Endothelial cell of umbilical vein (primary cell): ENCODE results near the gene SV2A. TPM values are rescaled to one million over a fixed set of nuclear protein-coding genes. Genes with fewer than 3 reads are reported as not detected.
"Not testable (repeated sequence)": the region's sequence is repeated elsewhere in the genome, so short reads cannot be mapped to it uniquely, and the experiment has no call there.

Source experiments
- BruUV-seq: library from RNA; stranded (reverse); fragments of 400-500 nt; replicated peaks from 2 replicates; lab custom pipeline; 2021; lab: Mats Ljungman, UMichigan
- CTCF ChIA-PET: fragments of 300-600, 350-600 bp; sonication (Branson Sonifier 250); formaldehyde crosslinking; loops from one replicate; lab custom pipeline; 2021; ENCODE audit warnings: antibody characterized with exemption, inconsistent platforms; lab: Charles Lee
- POLR2A ChIA-PET: fragments of 300-600, 350-600 bp; sonication (Branson Sonifier 250); formaldehyde crosslinking; loops from one replicate; lab custom pipeline; 2021; ENCODE audit warnings: antibody characterized with exemption, inconsistent platforms; lab: Charles Lee
- DNase-seq: peaks from one replicate; pipeline ENCODE4 v3.0.0-alpha.2; 2011; ENCODE audit warnings: low read depth, low spot score
- FAIRE-seq: peaks from 2 replicates; lab custom pipeline; 2011; peaks lifted over from hg19 to GRCh38; lab: Jason Lieb, UNC
- H2AFZ ChIP-seq: 2 replicates; pipeline ENCODE4 v1.6.0; 2012; ENCODE audit warnings: low read depth, low read length, control low read depth, inconsistent platforms
- H3K27ac ChIP-seq: 2 replicates; pipeline ENCODE4 v1.5.1; 2011; ENCODE audit warnings: low read depth, mild to moderate bottlenecking, control low read depth, low read length, moderate library complexity; ENCODE audit not compliant: insufficient read depth
- H3K27me3 ChIP-seq, 2 experiments: 2 replicates each; pipeline versions ENCODE4 v1.6.0 to v1.6.1; 2011; ENCODE audit warnings: low read length in 2 of 2, mixed read lengths in 1 of 2; ENCODE audit not compliant: control insufficient read depth in 2 of 2, insufficient read depth in 2 of 2
- H3K36me3 ChIP-seq, 2 experiments: 2 replicates in 1 of 2; 3 replicates in 1 of 2; pipeline ENCODE4 v1.5.1; 2011; ENCODE audit warnings: low read length in 2 of 2, mild to moderate bottlenecking in 1 of 2, moderate library complexity in 1 of 2; ENCODE audit not compliant: control insufficient read depth in 2 of 2, insufficient read depth in 2 of 2; ENCODE audit errors: extremely low read depth in 1 of 2
- H3K4me1 ChIP-seq: 3 replicates; pipeline ENCODE4 v1.5.1; 2011; ENCODE audit warnings: mild to moderate bottlenecking, low read length; ENCODE audit not compliant: control insufficient read depth, insufficient read depth; ENCODE audit errors: extremely low read depth
- H3K4me2 ChIP-seq: 2 replicates; pipeline ENCODE4 v1.6.1; 2011; ENCODE audit warnings: low read length, control low read depth, mixed read lengths; ENCODE audit not compliant: insufficient read depth
- H3K4me3 ChIP-seq, 3 experiments: fragments of 200-600 bp in 1 of 3; sonication (generic), shearing (Covaris generic) in 1 of 3; replicated peaks in 1 of 3; 2 replicates each; pipeline ENCODE4 v1.5.1; 2011 to 2016; ENCODE audit warnings: control low read depth in 3 of 3, low read length in 3 of 3, mild to moderate bottlenecking in 2 of 3, inconsistent platforms in 1 of 3, low read depth in 1 of 3, moderate library complexity in 1 of 3; ENCODE audit not compliant: insufficient read depth in 1 of 3
- H3K79me2 ChIP-seq: 2 replicates; pipeline ENCODE4 v1.6.0; 2012; ENCODE audit warnings: low read length, inconsistent platforms; ENCODE audit not compliant: control insufficient read depth, insufficient read depth
- H3K9ac ChIP-seq: replicated peaks from 2 replicates; pipeline ENCODE3; 2011; ENCODE audit warnings: low read length, control low read depth; ENCODE audit not compliant: insufficient read depth; ENCODE audit errors: extremely low read depth
- H3K9me1 ChIP-seq: replicated peaks from 3 replicates; pipeline ENCODE4 v1.6.0; 2011; ENCODE audit warnings: mild to moderate bottlenecking, low read length; ENCODE audit not compliant: control insufficient read depth, insufficient read depth; ENCODE audit errors: extremely low read depth
- H3K9me3 ChIP-seq: replicated peaks from 2 replicates; pipeline ENCODE4 v1.5.1; 2012; ENCODE audit warnings: low read length, inconsistent platforms; ENCODE audit not compliant: control insufficient read depth, insufficient read depth
- H4K20me1 ChIP-seq: replicated peaks from 2 replicates; pipeline ENCODE3; 2011; ENCODE audit warnings: mild to moderate bottlenecking, low read length; ENCODE audit not compliant: control insufficient read depth, insufficient read depth; ENCODE audit errors: extremely low read depth
- CTCF ChIP-seq, 2 donors: IDR thresholded peaks; 1 replicate in 1 of 2; 2 replicates in 1 of 2; pipeline ENCODE4 v1.5.1; 2011; ENCODE audit warnings: low read length in 2 of 2, mild to moderate bottlenecking in 2 of 2, moderate library complexity in 2 of 2, control low read depth in 1 of 2, inconsistent platforms in 1 of 2, low read depth in 1 of 2; ENCODE audit not compliant: insufficient read depth in 1 of 2; ENCODE audit errors: extremely low read depth in 1 of 2
- EZH2 ChIP-seq: IDR thresholded peaks from 2 replicates; pipeline ENCODE4 v1.6.1; 2012; ENCODE audit warnings: borderline replicate concordance, low read depth, mild to moderate bottlenecking, moderate library complexity, low read length, inconsistent platforms; ENCODE audit not compliant: severe bottlenecking
- FOS ChIP-seq: IDR thresholded peaks from 2 replicates; pipeline ENCODE4 v1.6.1; 2011; ENCODE audit warnings: mild to moderate bottlenecking, low read length, moderate library complexity, borderline replicate concordance; ENCODE audit not compliant: insufficient read depth
- GATA2 ChIP-seq: IDR thresholded peaks from 2 replicates; pipeline ENCODE4 v1.7.0; 2011; ENCODE audit warnings: low read depth, mild to moderate bottlenecking, moderate library complexity, mixed read lengths, low read length; ENCODE audit not compliant: insufficient read length, insufficient read depth
- JUN ChIP-seq: IDR thresholded peaks from 2 replicates; pipeline ENCODE4 v1.6.1; 2011; ENCODE audit warnings: borderline replicate concordance, low read depth; ENCODE audit not compliant: insufficient read length, insufficient read depth
- MAX ChIP-seq: IDR thresholded peaks from 2 replicates; pipeline ENCODE4 v1.6.1; 2011; ENCODE audit not compliant: insufficient read depth, insufficient read length
- MYC ChIP-seq: IDR thresholded peaks from one replicate; pipeline ENCODE4 v1.6.1; 2011; ENCODE audit warnings: mild to moderate bottlenecking, low read depth, low read length
- POLR2A ChIP-seq: IDR thresholded peaks from 2 replicates; pipeline ENCODE4 v1.6.1; 2012; ENCODE audit warnings: low read depth, mild to moderate bottlenecking, control low read depth, low read length
- POLR2AphosphoS5 ChIP-seq: IDR thresholded peaks from 2 replicates; pipeline ENCODE4 v1.6.1; 2012; ENCODE audit warnings: low read depth, mild to moderate bottlenecking, control low read depth, low read length, moderate library complexity; ENCODE audit not compliant: insufficient read depth
- dilution Hi-C: fragments of 300-500 bp; cut with MboI; formaldehyde crosslinking; loops from one replicate; pipeline ENCODE4 v1.15.0; 2019; ENCODE audit warnings: low sequenced_read_pairs; ENCODE audit not compliant: extremely low pct_ligation_motif_present
- intact Hi-C: fragments of 100-400 bp; cut with micrococcal nuclease; formaldehyde crosslinking; loops from one replicate; pipeline ENCODE4 v1.10.0; 2022
- polyA plus RNA-seq, 4 experiments: library from polyadenylated mRNA; depleted of rRNA in 3 of 4; stranded (reverse) in 3 of 4; unstranded in 1 of 4; fragments of >200 nt; gene quantifications; 2 replicates each; pipeline versions ENCODE4 v1.2.1 to v1.2.3, GENCODE V29; 2011 to 2012; ENCODE audit warnings: missing spikeins in 1 of 4
- total RNA-seq: library from RNA; stranded (reverse); gene quantifications from 2 replicates; pipeline ENCODE4 v1.2.3, GENCODE V29; 2021

SV2A gene
- total and polyA plus RNA-seq, 2 donors (not counting 3 experiments of a cell fraction or from before 2014, with no cell fraction given), result 2.9 to 5.4 TPM

- H3K79me2 ChIP-seq, H3K36me3 ChIP-seq, DNase-seq, H3K9me3 ChIP-seq, H2AFZ ChIP-seq, H4K20me1 ChIP-seq, H3K27me3 ChIP-seq, H3K9me1 ChIP-seq, intact Hi-C loops, BruUV-seq, FAIRE-seq: not testable (repeated sequence)
- ChIA-PET POLR2A (interaction anchor here (0.6 to 3.6 kb wide), 6 partner anchors 14 to 451 kb away, joined by 4 to 20 read pairs (median 7); partner anchors contain the start of genes BOLA1 and OTUD7B), CTCF (interaction anchor here (1.2 to 4.1 kb wide), 4 partner anchors 41 to 301 kb away, joined by 3 to 38 read pairs (median 19); no protein-coding TSS in a partner anchor)
- H3K4me2 ChIP-seq, result peak overlapping the region; percentile 91
- TF ChIP-seq POLR2AphosphoS5, result peak; percentile 52
- peak; percentile 87 for TF ChIP-seq POLR2A
- H3K4me3 ChIP-seq, result peak overlapping the region; percentile 40 to 81 (median 42)
- H3K27ac ChIP-seq, result peak overlapping the region; percentile 90
- dilution Hi-C loops, result loop anchor here (25.0 kb wide), 1 partner anchor 151 kb away; no protein-coding TSS in a partner anchor
- H3K9ac ChIP-seq, result peak overlapping the region; percentile 99
- H3K4me1 ChIP-seq, result peaks cover 16% of the 10 kb centered on the region
Observed at GRCh38 chr1:149886121-149886395, 31.6 kb downstream of the SV2A start.

- DNase-seq, result peak; percentile 87
- peak; percentile 12 for TF ChIP-seq POLR2A
- no peak for TF ChIP-seq MYC
- peak in 1 of 2 donors; percentile 7 for TF ChIP-seq CTCF (IDR thresholded peaks at IDR 0.05; ENCODE audit: extremely low read depth in 1 of 2, insufficient read depth in 1 of 2, low read depth in 1 of 2, low read length in 2 of 2)
- no peak for TF ChIP-seq GATA2
- peak; percentile 32 for TF ChIP-seq POLR2AphosphoS5
- no peak for TF ChIP-seq EZH2
- peak; percentile 19 for TF ChIP-seq JUN
- no peak for TF ChIP-seq MAX
- TF ChIP-seq FOS, result no peak
- H3K4me1 ChIP-seq, result peaks cover 16% of the 10 kb centered on the region
- peak overlapping the region; percentile 26 for H2AFZ ChIP-seq
- dilution Hi-C loops (loop anchor here (25.0 kb wide), 1 partner anchor 152 kb away; no protein-coding TSS in a partner anchor), intact Hi-C loops (no loop called here)
- no peaks in the 10 kb centered on the region for H3K27me3 ChIP-seq
- H3K79me2 ChIP-seq, result no peaks in the 10 kb centered on the region
- ChIA-PET CTCF (interaction anchor here (1.2 to 4.1 kb wide), 2 partner anchors 40 to 302 kb away, joined by 3 to 33 read pairs; no protein-coding TSS in a partner anchor), POLR2A (interaction anchor here (1.4 to 3.6 kb wide), 3 partner anchors 14 to 125 kb away, joined by 4 to 20 read pairs (median 13); partner anchors contain the start of genes BOLA1 and OTUD7B)
- FAIRE-seq, result peak; percentile 73
- no TSS peak for BruUV-seq
- H3K4me3 ChIP-seq, result peak overlapping the region; percentile 40 to 81 (median 42)
- H3K9me3 ChIP-seq, result no peaks in the 10 kb centered on the region
- no peaks in the 10 kb centered on the region for H4K20me1 ChIP-seq
- peak overlapping the region; percentile 99 for H3K9ac ChIP-seq
- no peaks in the 10 kb centered on the region for H3K36me3 ChIP-seq
- no peaks in the 10 kb centered on the region for H3K9me1 ChIP-seq
- H3K27ac ChIP-seq, result peak overlapping the region; percentile 90
- peak overlapping the region; percentile 91 for H3K4me2 ChIP-seq
Observed at GRCh38 chr1:149885339-149886120, 32.1 kb downstream of the SV2A start.
